Prostate gland (tissue), 2 donors: Measurements from ENCODE around the gene GPATCH2.

Source experiments
- POLR2A ChIP-seq: fragments of 450-650 bp; IDR thresholded peaks from one replicate; pipeline ENCODE4 v1.6.1; 2016; ENCODE audit warnings: antibody characterized with exemption, mild to moderate bottlenecking
- TF ChIP-seq, protein P1 (sequence below), 4 experiments: fragments of 200-600 bp in 2 of 4; fragments of 450-650 bp in 2 of 4; sonication (generic) in 2 of 4; IDR thresholded peaks; 1 replicate in 3 of 4; 2 replicates in 1 of 4; pipeline ENCODE4 v1.5.1; 2016 to 2019; ENCODE audit warnings: antibody characterized with exemption in 4 of 4, mild to moderate bottlenecking in 2 of 4, moderate library complexity in 2 of 4

GRCh38 chr1:217647791-217648190, 16.9 kb upstream of the GPATCH2 start:
- no peak for TF ChIP-seq POLR2A
- TF ChIP-seq, protein P1, sequence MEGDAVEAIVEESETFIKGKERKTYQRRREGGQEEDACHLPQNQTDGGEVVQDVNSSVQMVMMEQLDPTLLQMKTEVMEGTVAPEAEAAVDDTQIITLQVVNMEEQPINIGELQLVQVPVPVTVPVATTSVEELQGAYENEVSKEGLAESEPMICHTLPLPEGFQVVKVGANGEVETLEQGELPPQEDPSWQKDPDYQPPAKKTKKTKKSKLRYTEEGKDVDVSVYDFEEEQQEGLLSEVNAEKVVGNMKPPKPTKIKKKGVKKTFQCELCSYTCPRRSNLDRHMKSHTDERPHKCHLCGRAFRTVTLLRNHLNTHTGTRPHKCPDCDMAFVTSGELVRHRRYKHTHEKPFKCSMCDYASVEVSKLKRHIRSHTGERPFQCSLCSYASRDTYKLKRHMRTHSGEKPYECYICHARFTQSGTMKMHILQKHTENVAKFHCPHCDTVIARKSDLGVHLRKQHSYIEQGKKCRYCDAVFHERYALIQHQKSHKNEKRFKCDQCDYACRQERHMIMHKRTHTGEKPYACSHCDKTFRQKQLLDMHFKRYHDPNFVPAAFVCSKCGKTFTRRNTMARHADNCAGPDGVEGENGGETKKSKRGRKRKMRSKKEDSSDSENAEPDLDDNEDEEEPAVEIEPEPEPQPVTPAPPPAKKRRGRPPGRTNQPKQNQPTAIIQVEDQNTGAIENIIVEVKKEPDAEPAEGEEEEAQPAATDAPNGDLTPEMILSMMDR (IDR thresholded peaks at IDR 0.05) = no peak
